Measurements from ENCODE around the gene DPH3. TPM values are rescaled to one million over a fixed set of nuclear protein-coding genes. Genes with fewer than 3 reads are reported as not detected.
A peak's percentile ranks its signal among the peaks of the same experiment; 100 is the strongest.

Gene DPH3
- total RNA-seq, 2 experiments from 2014 or later: 18.2 to 19.9 TPM

DNA sequence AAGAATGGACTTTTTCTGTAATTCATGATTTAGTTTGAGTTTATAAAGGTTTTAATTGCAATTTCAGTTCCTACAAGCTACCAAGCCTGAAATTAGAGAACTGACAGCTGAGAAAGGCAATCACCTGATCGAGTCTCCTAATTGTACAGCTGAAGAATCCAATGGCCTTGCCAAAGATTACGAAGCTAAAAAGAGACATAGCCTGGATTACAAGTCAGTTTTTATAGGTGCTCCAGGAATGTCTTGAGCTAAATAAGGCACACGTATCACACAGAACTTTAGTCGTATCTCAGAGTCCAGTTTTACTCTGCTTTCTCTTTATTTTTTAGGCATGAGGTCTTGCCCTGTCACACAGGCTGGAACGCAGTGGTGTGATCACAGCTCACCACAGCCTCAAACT is 6.6 kb downstream of the DPH3 start:
- POLR2A ChIA-PET: interaction anchor here (0.8 kb wide), 1 partner anchor 10 kb away, joined by 3 read pairs; no protein-coding TSS in a partner anchor
- TF ChIP-seq, protein P1, sequence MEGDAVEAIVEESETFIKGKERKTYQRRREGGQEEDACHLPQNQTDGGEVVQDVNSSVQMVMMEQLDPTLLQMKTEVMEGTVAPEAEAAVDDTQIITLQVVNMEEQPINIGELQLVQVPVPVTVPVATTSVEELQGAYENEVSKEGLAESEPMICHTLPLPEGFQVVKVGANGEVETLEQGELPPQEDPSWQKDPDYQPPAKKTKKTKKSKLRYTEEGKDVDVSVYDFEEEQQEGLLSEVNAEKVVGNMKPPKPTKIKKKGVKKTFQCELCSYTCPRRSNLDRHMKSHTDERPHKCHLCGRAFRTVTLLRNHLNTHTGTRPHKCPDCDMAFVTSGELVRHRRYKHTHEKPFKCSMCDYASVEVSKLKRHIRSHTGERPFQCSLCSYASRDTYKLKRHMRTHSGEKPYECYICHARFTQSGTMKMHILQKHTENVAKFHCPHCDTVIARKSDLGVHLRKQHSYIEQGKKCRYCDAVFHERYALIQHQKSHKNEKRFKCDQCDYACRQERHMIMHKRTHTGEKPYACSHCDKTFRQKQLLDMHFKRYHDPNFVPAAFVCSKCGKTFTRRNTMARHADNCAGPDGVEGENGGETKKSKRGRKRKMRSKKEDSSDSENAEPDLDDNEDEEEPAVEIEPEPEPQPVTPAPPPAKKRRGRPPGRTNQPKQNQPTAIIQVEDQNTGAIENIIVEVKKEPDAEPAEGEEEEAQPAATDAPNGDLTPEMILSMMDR (IDR thresholded peaks at IDR 0.05): no peak
- Mint-ChIP-seq H3K27me3 (no peaks in the 10 kb centered on the region), H3K4me1 (ENCODE audit: low read depth) (peaks cover 20% of the 10 kb centered on the region), H3K9me3 (no peaks in the 10 kb centered on the region), H3K27ac (no peak overlapping the region), H3K36me3 (ENCODE audit: low read depth) (peaks cover 11% of the 10 kb centered on the region), H3K4me3 (no peak overlapping the region)
- ATAC-seq (no peak), DNase-seq (no peak)
- intact Hi-C loops (cut with micrococcal nuclease): no loop called here
- CTCF ChIA-PET: interaction anchor here (0.8 to 2.0 kb wide), 3 partner anchors 10 to 293 kb away, joined by 3 to 6 read pairs (median 3); no protein-coding TSS in a partner anchor

DNA sequence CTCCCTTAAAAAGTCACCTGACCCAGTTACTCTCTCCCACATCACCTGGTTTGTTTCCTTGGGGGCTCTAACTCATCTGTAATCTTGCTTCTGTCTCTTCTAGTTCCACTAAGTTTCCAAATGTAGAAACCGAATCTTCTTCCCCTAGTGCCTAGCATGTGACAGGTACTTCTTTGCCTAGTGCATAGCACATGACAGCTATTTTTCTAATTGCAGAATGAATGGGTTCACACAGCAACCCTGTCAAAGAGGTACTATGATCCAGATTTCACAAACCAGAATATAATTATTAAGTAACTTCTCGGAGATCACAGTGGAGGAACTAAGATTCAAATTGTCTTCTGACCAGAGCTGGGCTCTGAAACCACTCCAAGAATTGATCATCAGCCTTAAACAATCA is 7.4 kb downstream of the DPH3 start:
- H3K4me1 Mint-ChIP-seq (ENCODE audit: low read depth): peaks cover 20% of the 10 kb centered on the region
- ChIA-PET CTCF (interaction anchor here (1.1 to 2.0 kb wide), 2 partner anchors 9 to 63 kb away, joined by 3 to 6 read pairs; no protein-coding TSS in a partner anchor), POLR2A (no interaction called here)
- DNase-seq: no peak
- TF ChIP-seq, protein P1 (IDR thresholded peaks at IDR 0.05): no peak
- intact Hi-C loops (cut with micrococcal nuclease): no loop called here
- H3K27me3 Mint-ChIP-seq: no peaks in the 10 kb centered on the region
- ATAC-seq: no peak
- no peaks in the 10 kb centered on the region for H3K9me3 Mint-ChIP-seq
- H3K4me3 Mint-ChIP-seq: no peak overlapping the region
- H3K27ac Mint-ChIP-seq: no peak overlapping the region
- H3K36me3 Mint-ChIP-seq (ENCODE audit: low read depth): peaks cover 11% of the 10 kb centered on the region

DNA sequence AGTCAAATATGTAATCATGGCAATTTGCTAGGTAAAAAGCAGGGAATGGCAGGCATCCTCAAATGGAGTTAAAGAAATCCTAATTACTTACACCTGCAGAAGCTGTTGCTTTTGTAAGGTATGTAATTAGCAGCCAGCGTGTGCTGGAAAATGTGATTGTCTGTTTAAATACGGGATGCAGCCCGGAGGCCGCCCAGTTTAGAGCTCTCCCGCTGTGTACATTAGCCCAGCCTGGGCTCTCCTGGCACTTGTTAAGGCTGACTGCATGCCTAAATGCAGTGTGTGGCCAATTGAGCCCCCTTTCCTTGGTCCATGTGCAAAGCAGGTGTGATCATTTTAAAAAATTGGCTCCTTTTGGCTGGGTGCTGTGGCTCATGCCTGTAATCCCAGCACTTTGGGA is 9.0 kb downstream of the DPH3 start:
- CTCF ChIA-PET: interaction anchor here (1.3 to 3.0 kb wide), 2 partner anchors 9 to 10 kb away, joined by 4 to 10 read pairs; partner anchors contain the start of genes DPH3 and OXNAD1
- intact Hi-C loops (cut with micrococcal nuclease): no loop called here
- Mint-ChIP-seq H3K27me3 (no peaks in the 10 kb centered on the region), H3K9me3 (no peaks in the 10 kb centered on the region), H3K36me3 (ENCODE audit: low read depth) (peaks cover 9% of the 10 kb centered on the region), H3K27ac (no peak overlapping the region), H3K4me3 (no peak overlapping the region), H3K4me1 (ENCODE audit: low read depth) (peaks cover 20% of the 10 kb centered on the region)
- POLR2A ChIA-PET: no interaction called here
- DNase-seq (no peak), ATAC-seq (no peak)
- TF ChIP-seq, protein P1 (IDR thresholded peaks at IDR 0.05): no peak

DNA sequence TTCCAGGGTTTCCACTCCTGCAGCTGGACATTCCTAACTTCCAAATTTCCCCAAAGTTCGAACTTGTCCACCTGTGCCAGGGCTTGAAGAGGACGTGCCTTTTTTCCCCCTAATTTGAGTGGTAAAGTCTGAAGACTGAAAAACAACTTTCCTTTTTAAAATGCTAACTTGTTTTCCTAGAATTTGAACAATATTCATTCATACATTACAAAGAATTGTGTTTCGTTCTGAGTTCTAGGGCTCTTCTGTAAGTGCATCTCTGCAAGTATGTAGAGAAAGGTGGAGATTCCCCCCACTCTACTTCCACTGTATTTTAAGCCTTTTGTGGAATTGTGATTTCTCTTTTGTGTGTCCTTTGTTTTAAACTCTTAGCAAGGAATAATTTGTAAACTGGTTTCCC is 9.4 kb downstream of the DPH3 start:
- DNase-seq: no peak
- no peak for ATAC-seq
- POLR2A ChIA-PET: interaction anchor here (4.4 kb wide), 1 partner anchor 9 kb away, joined by 20 read pairs; the partner anchor contains the start of genes DPH3 and OXNAD1
- Mint-ChIP-seq H3K9me3 (no peaks in the 10 kb centered on the region), H3K27me3 (no peaks in the 10 kb centered on the region), H3K4me1 (ENCODE audit: low read depth) (peaks cover 20% of the 10 kb centered on the region), H3K27ac (no peak overlapping the region), H3K36me3 (ENCODE audit: low read depth) (peaks cover 9% of the 10 kb centered on the region), H3K4me3 (no peak overlapping the region)
- CTCF ChIA-PET: interaction anchor here (1.0 to 3.0 kb wide), 3 partner anchors 9 to 206 kb away, joined by 3 to 10 read pairs (median 4); partner anchors contain the start of genes DPH3 and OXNAD1
- intact Hi-C loops (cut with micrococcal nuclease): no loop called here
- TF ChIP-seq, protein P1 (IDR thresholded peaks at IDR 0.05): no peak

DNA sequence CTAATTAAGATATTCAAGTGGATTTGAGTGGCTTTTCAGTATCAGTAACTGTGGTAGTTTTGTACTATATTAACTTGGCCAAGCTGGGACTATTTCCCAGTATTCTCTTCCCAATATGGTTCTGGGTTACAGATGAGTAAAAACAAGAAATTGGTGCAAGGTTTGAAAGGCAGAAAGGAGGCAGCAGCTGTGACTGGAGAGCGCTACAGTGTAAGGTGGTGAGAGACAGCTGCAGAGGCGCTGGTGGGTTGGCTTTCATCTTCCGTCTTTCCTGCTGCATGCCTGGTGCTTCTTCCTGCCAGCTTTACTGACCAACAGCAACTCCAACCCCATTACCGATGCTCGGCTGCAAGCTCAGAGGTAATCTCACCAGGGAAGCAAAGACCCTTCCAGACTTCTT is 9.8 kb downstream of the DPH3 start:
- intact Hi-C loops (cut with micrococcal nuclease): no loop called here
- POLR2A ChIA-PET: interaction anchor here (4.4 kb wide), 1 partner anchor 10 kb away, joined by 20 read pairs; the partner anchor contains the start of genes DPH3 and OXNAD1
- TF ChIP-seq, protein P1 (IDR thresholded peaks at IDR 0.05): no peak
- ATAC-seq (peak; percentile 74), DNase-seq (peak; percentile 21)
- Mint-ChIP-seq H3K27me3 (no peaks in the 10 kb centered on the region), H3K9me3 (no peaks in the 10 kb centered on the region), H3K4me3 (no peak overlapping the region), H3K4me1 (ENCODE audit: low read depth) (peaks cover 20% of the 10 kb centered on the region), H3K27ac (no peak overlapping the region), H3K36me3 (ENCODE audit: low read depth) (peaks cover 7% of the 10 kb centered on the region)
- CTCF ChIA-PET: interaction anchor here (1.0 to 3.0 kb wide), 5 partner anchors 9 to 206 kb away, joined by 3 to 10 read pairs (median 4); partner anchors contain the start of genes DPH3 and OXNAD1

Data from activated CD8-positive, alpha-beta T cell treated with anti-CD3 and anti-CD28 coated beads for 36 hours (primary cell).